IPS-11a (cell line): ENCODE measurements around the gene SH2D3C.

Experiments
- H3K4me3 ChIP-seq: one replicate; pipeline ENCODE4 v1.5.1; 2013; ENCODE audit warnings: low read depth, low read length, control low read depth

SH2D3C gene

GRCh38 chr9:127700594-127701255 is 77.7 kb downstream of the SH2D3C start:
- no peak overlapping the region for H3K4me3 ChIP-seq

- no peak overlapping the region for H3K4me3 ChIP-seq
These were observed 78.3 kb downstream of the SH2D3C start for GRCh38 chr9:127700140-127700539.

GRCh38 chr9:127698985-127699670 is 79.3 kb downstream of the SH2D3C start:
- H3K4me3 ChIP-seq: peak overlapping the region; percentile 24

- H3K4me3 ChIP-seq: no peak overlapping the region
These were observed 80.1 kb downstream of the SH2D3C start for GRCh38 chr9:127698386-127698785.

GRCh38 chr9:127697575-127697974 is 80.9 kb downstream of the SH2D3C start:
- H3K4me3 ChIP-seq: no peak overlapping the region

GRCh38 chr9:127694890-127695720 is 83.4 kb downstream of the SH2D3C start:
- H3K4me3 ChIP-seq: no peak overlapping the region

- no peak overlapping the region for H3K4me3 ChIP-seq
These were observed 84.8 kb downstream of the SH2D3C start for GRCh38 chr9:127693697-127694096.

GRCh38 chr9:127693143-127693542 is 85.3 kb downstream of the SH2D3C start:
- no peak overlapping the region for H3K4me3 ChIP-seq

GRCh38 chr9:127692071-127692470 is 86.4 kb downstream of the SH2D3C start:
- no peak overlapping the region for H3K4me3 ChIP-seq

- H3K4me3 ChIP-seq: no peak overlapping the region
These were observed 87.7 kb downstream of the SH2D3C start for GRCh38 chr9:127690735-127691134.

GRCh38 chr9:127689329-127690000 is 89.0 kb downstream of the SH2D3C start:
- no peak overlapping the region for H3K4me3 ChIP-seq
